Fibroblast of lung (primary cell): ENCODE measurements around the gene DIP2C. TPM values are rescaled to one million over a fixed set of nuclear protein-coding genes. Genes with fewer than 3 reads are reported as not detected.

ENCODE experiments used
- DNase-seq, 2 donors: peaks; one replicate each; pipeline versions ENCODE4 v3.0.0 to v3.0.0-alpha.2; 2010; ENCODE audit warnings: low read depth in 2 of 2
- H2AFZ ChIP-seq: 2 replicates; pipeline ENCODE4 v1.5.1; 2012; ENCODE audit warnings: low read length, control low read depth, inconsistent platforms
- H3K27ac ChIP-seq: 2 replicates; pipeline ENCODE4 v1.5.1; 2011; ENCODE audit warnings: low read length, control low read depth; ENCODE audit not compliant: insufficient read depth
- H3K27me3 ChIP-seq: 2 replicates; pipeline ENCODE4 v1.5.1; 2011; ENCODE audit warnings: mild to moderate bottlenecking, low read length; ENCODE audit not compliant: control insufficient read depth, insufficient read depth
- H3K36me3 ChIP-seq: 2 replicates; pipeline ENCODE4 v1.5.1; 2011; ENCODE audit warnings: low read length; ENCODE audit not compliant: control insufficient read depth, insufficient read depth
- H3K4me1 ChIP-seq: 2 replicates; pipeline ENCODE4 v1.5.1; 2011; ENCODE audit warnings: low read length; ENCODE audit not compliant: control insufficient read depth, insufficient read depth; ENCODE audit errors: extremely low read depth
- H3K4me2 ChIP-seq: 2 replicates; pipeline ENCODE4 v1.5.1; 2011; ENCODE audit warnings: low read length, control low read depth; ENCODE audit not compliant: insufficient read depth; ENCODE audit errors: extremely low read depth
- H3K4me3 ChIP-seq, 4 experiments: fragments of 200-600 bp in 1 of 4; sonication (generic) in 1 of 4; replicated peaks in 1 of 4; 2 replicates each; pipeline ENCODE4 v1.5.1; 2011 to 2016; ENCODE audit warnings: low read length in 4 of 4, low read depth in 3 of 4, mild to moderate bottlenecking in 3 of 4, control low read depth in 2 of 4, inconsistent platforms in 1 of 4, mixed read lengths in 1 of 4; ENCODE audit not compliant: insufficient read depth in 1 of 4; ENCODE audit errors: control extremely low read depth in 1 of 4
- H3K79me2 ChIP-seq: 2 replicates; pipeline ENCODE4 v1.5.1; 2012; ENCODE audit warnings: mild to moderate bottlenecking, low read length, inconsistent platforms; ENCODE audit not compliant: control insufficient read depth, insufficient read depth
- H3K9ac ChIP-seq: 2 replicates; pipeline ENCODE4 v1.5.1; 2011; ENCODE audit warnings: mild to moderate bottlenecking, low read length, control low read depth; ENCODE audit not compliant: insufficient read depth
- H3K9me3 ChIP-seq: 2 replicates; pipeline ENCODE4 v1.5.1; 2012; ENCODE audit warnings: low read depth, low read length; ENCODE audit not compliant: control insufficient read depth, insufficient read depth
- H4K20me1 ChIP-seq: 2 replicates; pipeline ENCODE4 v1.5.1; 2011; ENCODE audit warnings: low read length; ENCODE audit not compliant: control insufficient read depth, insufficient read depth; ENCODE audit errors: extremely low read depth
- CTCF ChIP-seq, 2 donors: IDR thresholded peaks in 1 of 2; conservative IDR thresholded peaks in 1 of 2; 1 replicate in 1 of 2; 2 replicates in 1 of 2; pipeline ENCODE4 v1.5.1; 2011 to 2012; ENCODE audit warnings: low read length in 2 of 2, control low read depth in 1 of 2, inconsistent platforms in 1 of 2, low read depth in 1 of 2, mild to moderate bottlenecking in 1 of 2
- EZH2 ChIP-seq: IDR thresholded peaks from 2 replicates; pipeline ENCODE4 v1.5.1; 2012; ENCODE audit warnings: low read length, control low read depth, mild to moderate bottlenecking; ENCODE audit errors: missing control alignments
- polyA plus RNA-seq, 2 donors: library from polyadenylated mRNA; depleted of rRNA in 1 of 2; stranded (reverse) in 1 of 2; unstranded in 1 of 2; fragments of >200 nt; gene quantifications; 2 replicates each; pipeline ENCODE4 v1.2.1, GENCODE V29; 2011 to 2012; ENCODE audit warnings: missing spikeins in 1 of 2
- total RNA-seq: library from RNA; depleted of rRNA; stranded (reverse); fragments of >200 nt; gene quantifications from 2 replicates; pipeline ENCODE4 v1.2.1, GENCODE V29; 2014

Gene DIP2C
- total and polyA plus RNA-seq, 2 donors (not counting 1 experiment from before 2014, with no cell fraction given), result 10.7 to 18.3 TPM

GRCh38 chr10:689121-689451 lies 382 bp downstream of the DIP2C start:
- Histone ChIP-seq H3K9ac (peak overlapping the region; percentile 81), H3K36me3 (no peaks in the 10 kb centered on the region), H3K4me2 (peak overlapping the region; percentile 88), H2AFZ (no peak overlapping the region), H3K9me3 (no peaks in the 10 kb centered on the region), H3K4me1 (peaks cover 10% of the 10 kb centered on the region), H4K20me1 (peaks cover 1% of the 10 kb centered on the region), H3K79me2 (peaks cover 39% of the 10 kb centered on the region), H3K4me3 (peak overlapping the region; percentile 55 to 76 (median 65)), H3K27ac (peak overlapping the region; percentile 48), H3K27me3 (no peaks in the 10 kb centered on the region)
- no peak for DNase-seq
- no peak for TF ChIP-seq EZH2

- peak; percentile 59 to 63 for DNase-seq
- TF ChIP-seq CTCF (conservative IDR thresholded peaks at IDR 0.05 in 1 of 2, IDR thresholded peaks at IDR 0.05 in 1 of 2; ENCODE audit: low read depth in 1 of 2, low read length in 2 of 2) (no peak), EZH2 (no peak)
- peaks cover 1% of the 10 kb centered on the region for H4K20me1 ChIP-seq
- H3K9ac ChIP-seq, result peak overlapping the region; percentile 80
- peak overlapping the region; percentile 88 for H3K4me2 ChIP-seq
- H3K27ac ChIP-seq, result peak overlapping the region; percentile 48
- H3K4me1 ChIP-seq, result peaks cover 11% of the 10 kb centered on the region
- H3K4me3 ChIP-seq, result peak overlapping the region; percentile 55 to 76 (median 65)
- H3K27me3 ChIP-seq, result no peaks in the 10 kb centered on the region
- H2AFZ ChIP-seq, result no peak overlapping the region
- no peaks in the 10 kb centered on the region for H3K9me3 ChIP-seq
- no peaks in the 10 kb centered on the region for H3K36me3 ChIP-seq
- H3K79me2 ChIP-seq, result peaks cover 40% of the 10 kb centered on the region
These were observed 952 bp downstream of the DIP2C start for GRCh38 chr10:688312-689120.

GRCh38 chr10:687583-688311 lies 1.7 kb downstream of the DIP2C start:
- no peaks in the 10 kb centered on the region for H3K9me3 ChIP-seq
- H3K79me2 ChIP-seq, result peaks cover 45% of the 10 kb centered on the region
- H3K36me3 ChIP-seq, result no peaks in the 10 kb centered on the region
- H3K27ac ChIP-seq, result no peak overlapping the region
- H3K4me3 ChIP-seq, result peak overlapping the region; percentile 55 to 76 (median 65)
- H3K9ac ChIP-seq, result peak overlapping the region; percentile 7
- peaks cover 14% of the 10 kb centered on the region for H3K4me1 ChIP-seq
- H4K20me1 ChIP-seq, result peaks cover 1% of the 10 kb centered on the region
- no peaks in the 10 kb centered on the region for H3K27me3 ChIP-seq
- no peak overlapping the region for H2AFZ ChIP-seq
- H3K4me2 ChIP-seq, result peak overlapping the region; percentile 88
- DNase-seq, result no peak
- TF ChIP-seq EZH2 (no peak), CTCF (conservative IDR thresholded peaks at IDR 0.05 in 1 of 2, IDR thresholded peaks at IDR 0.05 in 1 of 2; ENCODE audit: low read depth in 1 of 2, low read length in 2 of 2) (no peak)
